Measurements from ENCODE around the gene CDK5RAP3.
"Not testable (repeated sequence)": the region's sequence is repeated elsewhere in the genome, so short reads cannot be mapped to it uniquely, and the experiment has no call there.

CDK5RAP3 gene

DNA sequence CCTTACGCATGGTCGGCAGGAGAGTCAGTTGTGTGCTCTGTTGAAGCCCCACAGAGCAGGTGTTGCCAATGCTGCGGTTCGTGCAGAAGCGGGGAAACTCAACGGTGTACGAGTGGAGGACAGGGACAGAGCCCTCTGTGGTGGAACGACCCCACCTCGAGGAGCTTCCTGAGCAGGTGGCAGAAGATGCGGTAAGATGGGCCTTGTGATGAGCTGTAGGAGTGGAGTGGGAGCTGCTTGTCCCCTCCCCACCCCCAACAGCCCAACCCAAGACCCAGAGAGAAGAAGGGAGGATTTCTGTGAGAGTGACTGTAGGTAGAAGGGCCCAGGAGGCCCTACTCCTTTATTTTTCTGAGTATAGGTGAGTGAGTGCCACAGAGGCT is 4.9 kb downstream of the CDK5RAP3 start:
- no peak for DNase-seq

DNA sequence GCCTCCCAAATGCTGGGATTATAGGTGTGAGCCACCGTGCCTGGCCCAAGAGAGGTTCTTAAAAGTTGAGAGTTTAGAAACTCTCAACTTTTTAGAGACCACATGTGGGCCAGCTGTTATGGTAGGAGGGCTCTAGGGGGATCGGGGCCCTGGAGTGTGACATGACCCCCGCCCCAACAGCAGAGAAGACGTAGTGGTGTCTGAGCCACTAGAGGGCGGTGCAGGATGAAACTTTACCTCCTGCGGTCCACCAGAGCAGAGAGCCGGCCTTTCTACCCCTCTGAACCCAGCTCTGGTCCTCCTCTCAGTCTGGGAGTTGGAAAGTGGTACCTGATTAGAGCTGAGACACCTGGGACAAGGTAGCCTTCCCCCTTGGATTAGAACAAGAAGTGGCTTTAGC is 7.4 kb downstream of the CDK5RAP3 start:
- no peak for DNase-seq

DNA sequence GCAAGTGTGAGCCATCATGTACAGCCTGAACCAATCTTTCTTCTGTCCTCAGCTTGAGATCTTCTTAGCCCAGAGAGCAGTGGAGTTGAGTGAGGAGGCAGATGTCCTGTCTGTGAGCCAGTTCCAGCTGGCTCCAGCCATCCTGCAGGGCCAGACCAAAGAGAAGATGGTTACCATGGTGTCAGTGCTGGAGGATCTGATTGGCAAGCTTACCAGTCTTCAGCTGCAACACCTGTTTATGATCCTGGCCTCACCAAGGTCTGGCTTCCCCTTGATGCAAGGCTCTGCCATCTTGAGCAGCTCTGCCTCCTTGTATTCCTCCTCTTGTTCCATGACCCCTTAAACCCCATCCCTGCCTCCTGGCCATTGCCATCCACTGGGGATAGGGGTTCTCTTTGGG is 9.6 kb downstream of the CDK5RAP3 start:
- DNase-seq: no peak

DNA sequence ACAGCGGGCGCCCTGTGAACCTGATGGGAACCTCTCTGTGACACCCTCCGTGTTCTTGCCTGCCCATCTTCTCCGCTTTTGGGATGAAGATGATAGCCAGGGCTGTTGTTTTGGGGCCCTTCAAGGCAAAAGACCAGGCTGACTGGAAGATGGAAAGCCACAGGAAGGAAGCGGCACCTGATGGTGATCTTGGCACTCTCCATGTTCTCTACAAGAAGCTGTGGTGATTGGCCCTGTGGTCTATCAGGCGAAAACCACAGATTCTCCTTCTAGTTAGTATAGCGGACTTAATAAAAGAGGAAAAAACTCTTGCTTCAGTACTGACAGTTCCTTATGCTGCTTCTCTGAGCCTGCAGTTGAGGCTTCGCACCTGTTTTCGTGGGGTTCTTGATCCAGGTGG is 10.5 kb downstream of the CDK5RAP3 start:
- DNase-seq: no peak

DNA sequence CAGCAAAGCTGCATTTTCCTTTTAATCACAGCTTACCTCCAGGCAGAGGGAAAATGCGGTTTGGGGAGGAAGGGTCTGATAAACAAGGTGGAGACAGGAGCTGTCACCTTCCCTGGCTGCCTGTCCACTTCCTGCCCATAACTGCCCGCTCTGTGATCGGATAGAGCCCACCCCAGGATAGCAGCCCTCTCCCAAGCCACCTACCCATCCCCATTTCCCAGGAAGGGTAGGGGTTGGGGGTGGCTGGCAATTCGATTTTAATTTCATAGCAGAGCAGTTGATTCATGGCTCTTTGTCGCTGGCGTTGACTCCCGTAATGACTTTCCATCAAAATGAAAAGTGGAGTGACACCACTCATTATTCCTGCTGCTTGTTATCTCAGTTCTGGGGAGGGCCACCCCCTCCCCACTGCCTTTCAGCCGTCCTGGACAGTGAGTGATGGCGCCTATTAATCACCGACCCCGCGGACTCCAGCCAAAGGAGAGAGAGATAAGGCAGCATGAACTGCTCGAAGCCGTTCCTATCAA is 11.2 kb downstream of the CDK5RAP3 start:
- no peak for DNase-seq

DNA sequence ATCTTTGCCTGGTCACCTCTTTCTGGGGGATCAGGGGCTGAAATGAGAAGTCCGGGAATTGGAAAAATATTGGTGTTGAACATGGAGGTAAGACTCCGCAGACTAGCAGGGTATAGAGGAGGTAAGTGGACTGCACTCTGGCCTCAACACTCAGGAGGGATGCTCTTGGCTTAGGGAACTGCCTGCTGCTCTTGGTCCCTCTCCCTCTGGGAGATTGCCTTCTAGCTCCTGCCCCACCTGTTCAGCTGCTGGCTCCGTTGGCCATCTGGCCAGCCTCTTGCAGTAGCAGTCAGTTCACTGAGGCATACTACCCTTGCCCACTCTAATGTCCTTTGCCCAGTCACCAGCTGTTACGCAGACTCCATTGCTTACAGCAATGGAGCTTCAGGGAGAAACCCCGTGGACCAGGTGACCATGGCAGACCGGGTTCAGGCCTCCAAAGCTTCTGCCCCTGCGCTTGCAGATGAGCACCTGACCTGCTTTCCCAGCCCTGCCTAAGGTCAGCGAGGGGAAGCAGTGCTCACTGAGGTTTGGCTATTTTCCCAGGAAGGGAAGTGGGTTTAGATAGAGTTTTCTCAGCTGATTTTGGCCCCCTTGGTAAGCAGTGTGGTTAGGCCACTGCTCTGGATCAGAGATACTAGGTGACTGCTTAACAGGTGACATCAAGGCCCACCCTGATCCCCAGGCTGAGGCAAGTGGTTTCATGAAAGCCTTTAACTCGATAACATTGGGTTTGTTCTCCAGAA is 11.9 kb downstream of the CDK5RAP3 start:
- DNase-seq: no peak

DNA sequence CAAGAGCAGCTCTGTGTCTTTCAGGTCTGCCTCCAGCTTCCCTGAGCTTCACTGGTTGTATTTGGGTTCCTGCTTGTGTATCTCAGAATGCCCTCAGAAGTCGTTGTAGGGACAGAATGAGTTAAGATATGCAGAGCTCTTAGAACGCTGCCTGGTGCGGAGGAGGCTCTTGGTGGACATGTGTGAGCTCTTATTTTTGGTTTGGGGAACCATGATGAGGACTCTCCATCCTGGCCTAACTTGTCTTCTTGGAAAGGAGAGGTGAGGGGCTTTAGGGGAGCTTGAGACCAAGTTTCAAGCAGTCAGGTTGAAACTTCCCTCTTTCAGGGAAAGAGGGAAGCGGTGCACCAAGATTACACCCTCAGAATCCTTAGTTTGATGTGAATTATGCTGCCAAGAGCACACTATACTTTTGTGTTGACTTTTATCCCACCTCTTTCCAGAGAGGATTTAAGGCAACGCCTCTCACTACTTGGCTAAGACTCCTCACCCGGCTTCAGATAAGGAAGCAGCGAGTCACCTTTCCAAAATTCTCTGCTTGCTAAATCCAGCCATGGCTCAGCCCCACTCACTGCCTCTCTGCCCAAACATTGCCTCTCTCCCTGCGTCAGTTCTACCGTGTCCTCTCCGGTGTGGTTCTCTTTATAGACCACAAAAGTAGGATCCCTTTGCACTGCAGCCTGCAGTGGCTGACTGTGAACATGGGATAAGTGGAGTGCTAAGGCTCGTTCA is 12.7 kb downstream of the CDK5RAP3 start:
- no peak for DNase-seq

DNA sequence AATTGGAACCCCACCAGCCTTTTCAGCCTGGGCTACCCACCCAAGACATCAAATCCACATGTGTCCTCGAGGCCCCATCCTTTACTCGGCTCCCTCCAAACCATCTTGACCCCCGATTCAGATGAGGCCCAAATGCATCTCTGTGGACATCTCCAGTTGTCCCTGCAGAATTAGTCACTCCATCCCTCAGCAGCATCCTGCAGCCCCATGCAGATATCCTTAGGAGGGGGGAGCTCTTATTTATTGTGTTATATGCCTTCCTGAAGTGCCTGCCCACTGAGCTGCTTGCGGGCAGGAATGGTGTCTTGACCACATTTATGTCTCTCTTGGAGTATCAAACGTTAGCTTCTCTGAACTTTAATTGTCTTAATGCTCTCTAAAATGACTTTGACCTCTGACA is 15.6 kb downstream of the CDK5RAP3 start:
- DNase-seq: no peak

DNA sequence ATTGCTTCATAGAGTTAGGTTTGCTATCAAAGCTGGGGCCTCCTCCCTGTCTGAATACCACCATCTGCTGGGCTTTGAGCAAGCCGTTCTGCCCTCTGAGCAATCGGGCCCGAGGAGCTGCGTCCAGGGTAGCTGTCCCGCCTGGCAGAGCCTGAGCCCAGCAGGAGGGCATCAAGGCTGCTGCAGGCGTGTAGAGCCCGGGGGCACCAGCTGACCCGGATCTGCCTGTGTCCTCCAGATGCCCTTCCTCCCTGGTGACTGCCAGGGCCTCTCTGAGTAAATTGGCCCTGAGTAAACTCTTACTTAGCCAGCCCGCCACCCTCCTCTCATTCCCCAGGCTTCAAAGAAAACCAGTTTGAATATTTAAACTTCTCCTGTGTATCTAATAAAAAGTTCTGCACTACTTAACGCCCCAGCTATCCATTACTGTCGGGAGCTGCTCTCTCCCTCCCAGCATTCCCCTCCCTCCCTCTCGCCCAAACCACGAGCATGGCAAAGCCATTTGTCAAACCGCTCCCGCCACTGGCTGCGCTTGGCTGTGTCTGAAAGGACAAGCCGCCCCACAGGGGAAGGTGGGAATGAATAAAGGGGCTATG is 16.4 kb downstream of the CDK5RAP3 start:
- DNase-seq: peak; percentile 37

DNA sequence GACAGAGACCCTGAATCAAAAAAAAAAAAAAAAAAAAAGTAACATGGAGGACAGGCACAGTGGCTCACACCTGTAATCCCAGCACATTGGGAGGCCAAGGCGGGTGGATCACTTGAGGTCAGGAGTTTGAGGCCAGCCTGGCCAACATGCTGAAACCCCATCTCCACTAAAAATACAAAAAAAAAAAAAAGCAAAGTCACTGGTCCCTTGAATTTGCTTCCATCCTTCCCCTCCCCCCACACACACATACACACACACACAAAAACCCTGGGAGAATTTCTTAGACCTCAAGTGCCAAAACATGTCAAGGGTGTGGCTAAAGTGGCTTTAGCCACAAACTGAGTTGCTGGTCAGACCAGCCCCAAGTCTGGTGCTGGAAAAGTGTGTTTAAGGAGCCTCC is 17.5 kb downstream of the CDK5RAP3 start:
- DNase-seq: not testable (repeated sequence)

DNA sequence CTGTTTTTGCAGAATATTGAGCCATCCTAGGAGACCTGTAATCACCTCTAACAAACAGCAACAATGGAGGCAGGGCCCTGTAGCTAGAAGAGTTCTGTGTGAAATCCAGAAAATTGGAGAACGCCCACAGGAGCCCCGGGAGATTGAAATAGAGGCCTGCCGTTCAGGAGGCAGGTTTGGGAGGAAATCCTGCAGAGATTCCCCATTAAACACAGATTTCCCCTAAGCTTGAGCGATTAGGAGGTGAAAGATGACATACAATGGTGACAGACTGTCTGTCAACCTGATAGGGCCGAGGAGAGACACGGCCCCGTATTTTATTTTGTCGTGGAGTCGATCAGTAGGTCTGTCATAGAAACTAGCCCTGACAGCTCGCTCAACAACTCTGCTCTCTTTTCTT is 18.2 kb downstream of the CDK5RAP3 start:
- no peak for DNase-seq

DNA sequence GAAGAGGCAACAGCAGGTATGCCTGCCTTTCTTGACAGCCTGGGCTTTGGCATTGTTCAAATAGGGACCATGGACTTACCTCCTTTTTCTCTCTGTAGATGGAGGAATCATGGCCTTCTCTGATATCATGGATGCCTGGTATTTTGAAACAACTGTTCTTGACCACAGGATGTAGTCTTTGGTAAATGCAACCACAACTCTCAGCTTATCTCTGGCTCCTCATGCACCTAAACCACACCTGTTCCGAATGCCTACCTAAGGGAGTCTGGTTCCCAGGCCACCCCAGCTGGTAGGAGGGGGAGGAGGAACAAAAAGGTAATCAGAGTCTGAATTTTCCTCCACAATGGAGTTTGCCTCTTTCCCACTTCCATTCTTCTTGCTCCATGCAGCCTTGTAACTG is 18.8 kb downstream of the CDK5RAP3 start:
- DNase-seq: no peak

DNA sequence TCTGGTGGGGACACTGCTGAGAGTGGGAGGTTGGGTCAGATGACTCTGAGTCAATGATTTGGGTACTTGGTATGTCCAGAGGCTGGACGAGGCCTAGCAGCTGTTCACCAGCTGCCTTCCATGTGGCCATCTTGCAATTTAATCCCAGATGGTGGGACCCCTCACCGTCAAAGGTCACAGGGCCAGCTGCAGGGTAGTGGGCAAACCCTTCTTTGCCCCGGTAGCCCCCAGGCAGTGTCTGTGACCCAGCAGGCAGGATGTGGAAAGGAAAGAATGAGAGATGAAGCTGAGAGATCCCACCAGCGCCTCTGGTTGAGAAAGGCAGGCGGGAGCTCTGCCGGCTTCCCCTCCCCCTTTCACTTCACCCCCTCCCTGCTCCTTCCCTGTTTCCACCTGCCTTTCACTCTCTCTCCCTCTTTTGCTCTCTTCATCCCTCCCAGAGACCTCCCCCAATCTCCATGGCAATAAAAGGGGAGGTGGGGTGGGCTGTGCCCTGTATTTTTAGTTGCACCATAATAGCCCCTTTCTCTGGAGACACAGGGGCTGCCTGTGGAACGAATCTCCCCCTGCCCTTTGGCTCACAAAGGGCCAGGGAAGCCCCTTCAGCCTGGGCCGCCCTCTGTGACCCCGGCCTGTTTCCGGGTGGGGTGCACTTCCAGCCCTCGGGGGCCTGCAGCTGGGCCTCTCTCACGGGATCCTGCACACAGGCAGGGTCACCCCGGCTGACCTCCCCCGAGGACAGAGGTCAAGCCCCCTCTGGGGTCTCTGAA is 20.2 kb downstream of the CDK5RAP3 start:
- DNase-seq: no peak

DNA sequence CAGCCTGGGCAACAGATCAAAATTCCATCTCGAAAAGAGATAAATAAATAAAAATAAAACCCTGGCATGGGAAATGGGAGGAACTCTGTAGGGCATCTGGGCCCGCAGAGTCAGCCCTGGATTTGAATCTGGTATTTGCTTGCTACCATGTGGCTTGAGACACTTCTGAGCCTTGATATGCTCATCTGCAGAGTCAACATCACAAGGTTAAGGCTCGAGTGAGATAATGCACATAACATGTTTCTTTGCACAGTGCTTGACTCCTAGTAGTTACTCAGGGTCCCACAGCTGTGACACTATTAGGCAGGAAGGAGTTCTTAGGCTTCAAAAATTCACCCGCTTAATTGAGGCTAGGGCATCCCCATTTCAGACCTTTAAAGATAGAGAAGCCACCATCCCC is 21.3 kb downstream of the CDK5RAP3 start:
- DNase-seq: no peak

DNA sequence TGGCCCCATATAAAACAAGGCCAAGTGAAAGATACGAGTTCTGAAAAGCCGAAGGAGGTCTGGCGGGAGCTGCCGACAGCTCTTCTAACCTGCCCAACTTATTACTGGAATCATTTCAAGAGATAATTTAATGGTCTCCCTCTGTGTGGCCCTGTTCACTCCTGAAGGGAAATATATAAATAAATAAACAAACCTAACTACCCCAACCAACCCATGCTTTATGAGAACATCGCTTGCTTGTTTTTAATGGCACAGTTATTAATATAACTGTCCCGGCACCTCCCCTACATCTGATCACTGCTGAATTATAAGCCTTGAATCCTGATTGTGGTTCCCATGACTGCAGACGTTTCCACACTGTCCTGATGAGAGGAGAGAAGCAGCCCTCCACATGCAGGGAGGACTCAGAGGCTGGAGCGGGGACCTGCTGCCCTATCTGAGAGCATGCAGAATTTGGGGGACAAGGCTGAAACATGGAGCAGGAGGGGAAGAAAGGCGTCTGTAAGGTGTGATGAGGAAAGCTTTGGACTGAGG is 22.2 kb downstream of the CDK5RAP3 start:
- DNase-seq: no peak

DNA sequence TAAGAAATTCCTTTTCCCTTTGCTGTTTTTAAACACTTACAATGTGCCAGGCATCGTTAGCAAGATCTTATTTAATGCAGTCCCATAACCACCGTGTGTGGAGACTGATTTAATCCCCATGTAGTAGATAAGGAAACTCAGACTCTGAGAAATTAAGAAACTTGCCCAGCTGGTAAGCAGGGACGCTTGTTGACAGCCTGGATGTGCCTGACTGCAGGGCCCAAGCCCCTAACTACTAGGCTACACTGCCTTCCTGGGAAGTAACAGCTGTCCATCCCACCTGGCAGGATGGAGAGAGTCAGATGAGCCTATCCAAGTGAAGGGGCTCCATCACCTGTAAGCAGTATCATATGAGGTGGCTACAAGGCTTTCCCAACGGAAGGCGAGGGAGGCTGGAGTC is 23.1 kb downstream of the CDK5RAP3 start:
- DNase-seq: no peak

DNA sequence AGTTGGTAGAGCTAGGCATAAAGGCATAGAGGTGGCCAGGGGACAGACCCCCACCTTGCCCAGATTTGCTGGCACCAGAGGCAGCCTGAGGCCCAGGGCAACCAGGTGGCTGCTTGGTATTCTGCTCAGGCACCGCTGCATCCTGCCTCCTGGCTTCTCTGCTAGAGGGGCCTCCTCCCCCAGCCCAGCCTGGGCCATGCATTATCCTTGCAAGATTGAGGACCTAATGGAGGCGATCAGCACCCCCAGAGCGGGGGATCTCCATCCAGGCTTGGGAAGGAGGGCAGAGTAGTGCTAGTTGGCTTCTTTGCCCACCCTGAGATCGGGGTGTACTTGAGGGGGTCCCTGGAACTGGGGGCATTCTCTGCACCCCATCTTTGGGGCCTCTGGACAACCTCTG is 23.8 kb downstream of the CDK5RAP3 start:
- DNase-seq: no peak

DNA sequence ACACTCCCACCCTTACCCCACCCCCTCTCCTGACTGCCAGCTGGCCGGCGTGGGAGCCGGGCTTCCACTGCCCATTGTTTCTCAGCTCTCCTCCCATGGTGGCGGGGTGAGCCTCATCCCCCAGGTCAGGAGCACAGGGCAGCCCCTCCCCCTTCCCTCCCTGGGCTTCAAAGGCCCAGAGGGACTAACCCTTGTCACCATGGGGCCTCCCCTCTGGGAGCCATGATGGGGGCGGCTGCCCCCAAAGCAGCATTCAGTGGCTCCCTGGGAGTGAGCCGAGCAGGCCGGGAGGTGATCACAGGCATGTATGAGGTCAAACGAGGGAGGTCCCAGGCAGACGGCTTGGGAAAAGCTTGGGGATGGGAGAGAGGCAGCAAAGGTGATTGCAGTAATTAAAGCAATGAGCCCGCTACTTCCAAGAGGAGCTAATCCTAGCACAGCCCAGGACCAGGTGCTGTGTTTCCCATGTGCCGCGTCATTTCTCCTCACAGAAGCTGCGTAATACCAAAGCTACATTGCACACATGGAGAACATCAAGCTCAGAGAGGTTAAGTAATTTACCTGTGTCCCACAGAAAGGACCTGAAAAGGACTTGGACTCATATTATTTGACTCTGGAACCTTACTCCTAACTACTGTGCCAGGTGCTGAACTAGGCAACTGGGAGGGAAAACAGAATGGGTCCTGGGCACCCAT is 24.5 kb downstream of the CDK5RAP3 start:
- DNase-seq: no peak

DNA sequence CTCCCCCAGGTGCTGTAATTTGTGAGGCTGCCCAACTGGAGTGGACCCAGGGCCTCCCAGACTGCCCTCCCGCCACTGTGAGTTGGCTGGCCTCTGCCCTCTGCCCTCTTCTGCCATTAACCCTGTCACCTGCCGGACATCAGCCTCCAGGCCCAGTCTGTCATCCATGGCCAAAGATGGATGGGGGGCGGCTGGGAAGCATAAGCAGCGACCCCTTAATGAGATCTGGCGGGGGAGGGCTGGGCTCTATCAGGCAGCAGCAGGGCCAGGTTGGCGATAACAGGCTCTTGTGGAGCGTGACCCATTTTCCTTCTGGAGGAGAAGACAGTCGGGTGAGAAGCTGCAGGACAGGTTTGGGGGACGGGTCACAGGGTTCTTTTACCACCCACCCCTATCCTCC is 25.3 kb downstream of the CDK5RAP3 start:
- no peak for DNase-seq

DNA sequence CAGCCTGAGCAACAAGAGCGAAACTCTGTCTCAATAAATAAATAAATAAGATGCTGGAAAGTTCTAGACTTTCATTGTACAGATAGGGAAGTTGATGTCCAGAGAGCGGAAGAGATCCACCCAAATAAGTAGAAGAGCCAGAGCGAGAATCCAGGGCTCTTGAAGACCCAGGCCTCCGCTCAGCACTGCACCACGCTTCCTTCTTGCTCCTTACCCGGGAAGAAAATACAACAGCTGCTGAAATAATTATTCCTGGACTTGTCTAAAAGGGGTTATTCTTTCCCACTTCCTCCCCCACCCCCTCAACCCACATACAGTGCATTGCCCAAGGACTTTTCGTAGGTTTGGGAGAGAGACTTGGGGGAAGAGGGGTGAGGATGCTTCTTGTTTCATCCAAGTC is 26.7 kb downstream of the CDK5RAP3 start:
- no peak for DNase-seq

DNA sequence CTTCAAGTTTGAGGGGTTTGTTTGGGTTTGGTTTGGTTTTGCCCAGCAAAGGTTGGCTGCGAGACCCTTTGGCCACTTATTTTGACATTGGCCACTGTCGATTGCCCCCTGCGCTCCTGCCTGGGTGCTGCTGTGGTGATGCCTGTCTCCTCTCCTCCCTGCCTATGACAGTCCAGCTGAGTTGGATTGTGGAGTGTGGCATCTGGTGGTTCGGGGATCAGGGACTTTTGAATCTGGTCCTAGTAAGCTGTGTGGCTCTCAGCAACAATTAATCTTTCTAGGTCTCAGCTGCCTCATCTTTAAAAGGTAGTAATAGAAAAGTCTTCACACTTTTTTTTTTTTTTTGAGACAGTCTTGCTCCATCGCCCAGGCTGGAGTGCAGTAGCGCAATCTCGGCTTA is 27.1 kb downstream of the CDK5RAP3 start:
- no peak for DNase-seq

DNA sequence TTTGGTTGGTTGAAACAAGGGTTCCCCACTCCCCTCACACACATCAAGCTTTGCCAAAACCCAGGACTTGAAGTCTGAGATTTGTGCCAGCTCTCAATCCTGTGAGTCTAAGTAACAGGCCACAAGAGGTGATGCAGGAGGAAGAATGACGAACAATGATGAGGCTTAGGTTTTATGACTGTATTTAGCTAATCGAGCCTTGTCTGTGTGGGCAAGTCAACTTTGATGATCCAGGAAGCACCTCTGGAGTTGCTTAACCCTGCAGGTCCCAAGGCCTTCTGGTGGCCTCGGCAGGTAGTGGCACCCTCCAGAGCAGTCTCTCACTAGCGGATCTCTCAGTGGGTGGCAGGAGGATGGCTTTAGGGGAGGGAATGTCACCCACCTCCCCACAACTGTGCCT is 28.7 kb downstream of the CDK5RAP3 start:
- no peak for DNase-seq

Measured in DMS79 (cell line).